K562 (cell line): ENCODE measurements around the gene EPHA4. TPM values are rescaled to one million over a fixed set of nuclear protein-coding genes. Genes with fewer than 3 reads are reported as not detected.

ENCODE experiments used
- ATF3 ChIP-seq, 2 experiments: fragments of 450-650 bp in 1 of 2; sonication (generic) in 1 of 2; formaldehyde crosslinking in 1 of 2; IDR thresholded peaks in 1 of 2; conservative IDR thresholded peaks in 1 of 2; 2 replicates each; pipeline versions ENCODE4 v1.6.1 to v1.8.1; 2016 to 2023; ENCODE audit warnings: mild to moderate bottlenecking in 2 of 2, moderate library complexity in 2 of 2, inconsistent platforms in 1 of 2, missing genetic modification reagents in 1 of 2
- GABPA ChIP-seq: fragments of 200-800 bp; sonication (Bioruptor generic); conservative IDR thresholded peaks from 2 replicates; pipeline ENCODE4 v1.6.1; 2016; ENCODE audit warnings: low read depth, missing genetic modification characterization, missing compliant biosample characterization
- ZNF395 ChIP-seq: fragments of 200-800 bp; sonication (Bioruptor generic); IDR thresholded peaks from 2 replicates; pipeline ENCODE4 v1.6.1; 2017; ENCODE audit warnings: missing genetic modification characterization, missing compliant biosample characterization
- ZNF518B ChIP-seq: fragments of 250-450 bp; sonication (Bioruptor Pico); IDR thresholded peaks from 2 replicates; pipeline ENCODE4 v1.5.0; 2021; ENCODE audit warnings: mild to moderate bottlenecking, moderate library complexity
- polyA plus RNA-seq, 8 experiments: library from polyadenylated mRNA; depleted of rRNA in 4 of 8; stranded (reverse) in 5 of 8; unstranded in 3 of 8; fragments of >200 nt; fragmentation: Nextera tagmentation in 2 of 8; fragmentation: Illumina TruSeq in 1 of 8; extraction: Ambion mirVana in 2 of 8; extraction: Trizol in 1 of 8; gene quantifications; 2 replicates each; pipeline versions ENCODE4 v1.2.1 to v1.2.3, GENCODE V29; 2011 to 2014; ENCODE audit warnings: inconsistent platforms in 1 of 8, missing spikeins in 1 of 8
- total RNA-seq, 7 experiments: library from RNA; depleted of rRNA in 6 of 7; stranded (reverse); fragments of >200 nt in 6 of 7; fragmentation: Illumina TruSeq in 2 of 7; extraction: Trizol in 2 of 7; gene quantifications; 2 replicates each; pipeline versions ENCODE4 v1.2.1 to v1.2.3, GENCODE V29; 2011 to 2021; ENCODE audit warnings: low replicate concordance in 1 of 7

EPHA4 gene
- total and polyA plus RNA-seq, 9 of the 15 experiments (the other 6 are each of a cell fraction or from before 2014, with no cell fraction given), result 0.07 to 0.09 (median 0.07) TPM; not detected in 6

- no peak for TF ChIP-seq GABPA (tag)
- TF ChIP-seq ZNF395 (CRISPR knock-in tag), result no peak
- no peak for TF ChIP-seq ZNF518B
- no peak for TF ChIP-seq ATF3 (IDR thresholded peaks at IDR 0.05)
- no peak for TF ChIP-seq ATF3 (CRISPR knock-in tag; conservative IDR thresholded peaks at IDR 0.05)
Observed at GRCh38 chr2:221546505-221547225, 25.4 kb downstream of the EPHA4 start (continued).
